Activated CD8-positive, alpha-beta T cell treated with anti-CD3 and anti-CD28 coated beads, Interleukin-2, amount 10 ng/mL, durations not matched to agents 7 days and 5 days (primary cell): Measurements from ENCODE around the gene KLHL15. TPM values are rescaled to one million over a fixed set of nuclear protein-coding genes. Genes with fewer than 3 reads are reported as not detected.

Source experiments
- ATAC-seq: fragments of 150-1000 bp; cut with Tn5 transposase; one replicate; pipeline ENCODE4 v1.10.0; 2021; ENCODE audit warnings: moderate library complexity
- CTCF ChIA-PET: fragments of 350-600 bp; sonication (Branson Sonifier 250); formaldehyde crosslinking; loops from one replicate; lab custom pipeline; 2021; ENCODE audit warnings: antibody characterized with exemption; lab: Charles Lee
- POLR2A ChIA-PET: fragments of 350-600 bp; sonication (Branson Sonifier 250); formaldehyde crosslinking; loops from one replicate; lab custom pipeline; 2021; ENCODE audit warnings: antibody characterized with exemption; lab: Charles Lee
- DNase-seq: peaks from one replicate; pipeline ENCODE4 v3.0.0-alpha.2; 2020
- H3K27ac Mint-ChIP-seq: one replicate; pipeline ENCODE4 v1.8.0; 2021; ENCODE audit warnings: mild to moderate bottlenecking, mixed read lengths
- H3K27me3 Mint-ChIP-seq: one replicate; pipeline ENCODE4 v1.8.0; 2021; ENCODE audit warnings: low read depth, mixed read lengths
- H3K36me3 Mint-ChIP-seq: one replicate; pipeline ENCODE4 v1.8.0; 2021; ENCODE audit warnings: low read depth, mixed read lengths
- H3K4me1 Mint-ChIP-seq: one replicate; pipeline ENCODE4 v1.8.0; 2021; ENCODE audit warnings: low read depth, mixed read lengths
- H3K4me3 Mint-ChIP-seq: one replicate; pipeline ENCODE4 v1.8.0; 2021; ENCODE audit warnings: mild to moderate bottlenecking, mixed read lengths
- H3K9me3 Mint-ChIP-seq: one replicate; pipeline ENCODE4 v1.8.0; 2022; ENCODE audit warnings: mixed read lengths; ENCODE audit not compliant: insufficient read depth
- total RNA-seq, 2 experiments: library from RNA; stranded (reverse); gene quantifications; one replicate each; pipeline ENCODE4 v1.2.3, GENCODE V29; 2021

The KLHL15 gene
- total RNA-seq, 2 experiments from 2014 or later: 10.1 to 11.1 TPM

DNA sequence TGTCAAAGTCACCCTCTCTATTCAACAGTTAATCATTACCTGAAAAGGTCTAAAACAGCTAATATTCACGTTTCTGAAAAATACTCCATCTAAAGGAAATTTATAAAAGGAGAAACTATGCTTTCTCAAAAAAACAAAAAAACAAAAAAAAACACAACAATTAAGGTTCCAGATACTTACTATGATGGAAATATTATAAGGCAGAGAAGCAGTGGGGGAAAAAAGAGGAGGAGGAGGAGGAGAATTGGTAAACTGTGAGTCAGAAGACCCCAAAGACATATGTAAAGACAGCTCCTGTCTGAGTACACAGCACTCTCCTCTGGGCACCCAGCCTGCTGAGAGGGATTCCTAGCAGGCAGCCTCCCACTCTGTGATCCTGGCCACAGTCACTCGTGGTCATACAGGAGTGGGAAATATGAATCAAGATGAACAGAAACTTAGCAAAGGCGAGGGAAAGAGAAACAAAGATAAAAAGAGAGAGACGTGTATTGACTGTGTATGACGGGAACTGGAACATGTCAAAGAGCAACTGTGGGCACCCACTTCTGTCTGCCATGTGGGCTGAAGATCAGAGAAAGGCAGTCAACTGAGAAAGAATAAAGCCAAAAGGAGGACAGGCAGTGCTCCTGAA is 12.5 kb downstream of the KLHL15 start:
- CTCF ChIA-PET: interaction anchor here (0.6 to 1.7 kb wide), 4 partner anchors 11 to 106 kb away, joined by 3 to 6 read pairs (median 4); no protein-coding TSS in a partner anchor
- H3K27me3 Mint-ChIP-seq: no peaks in the 10 kb centered on the region
- peak overlapping the region; percentile 55 for H3K4me3 Mint-ChIP-seq
- peaks cover 30% of the 10 kb centered on the region for H3K36me3 Mint-ChIP-seq
- POLR2A ChIA-PET: interaction anchor here (0.7 kb wide), 1 partner anchor 62 kb away, joined by 4 read pairs; no protein-coding TSS in a partner anchor
- no peaks in the 10 kb centered on the region for H3K9me3 Mint-ChIP-seq
- DNase-seq: peak; percentile 22
- ATAC-seq: peak; percentile 64
- peaks cover 38% of the 10 kb centered on the region for H3K4me1 Mint-ChIP-seq
- peak overlapping the region; percentile 83 for H3K27ac Mint-ChIP-seq

DNA sequence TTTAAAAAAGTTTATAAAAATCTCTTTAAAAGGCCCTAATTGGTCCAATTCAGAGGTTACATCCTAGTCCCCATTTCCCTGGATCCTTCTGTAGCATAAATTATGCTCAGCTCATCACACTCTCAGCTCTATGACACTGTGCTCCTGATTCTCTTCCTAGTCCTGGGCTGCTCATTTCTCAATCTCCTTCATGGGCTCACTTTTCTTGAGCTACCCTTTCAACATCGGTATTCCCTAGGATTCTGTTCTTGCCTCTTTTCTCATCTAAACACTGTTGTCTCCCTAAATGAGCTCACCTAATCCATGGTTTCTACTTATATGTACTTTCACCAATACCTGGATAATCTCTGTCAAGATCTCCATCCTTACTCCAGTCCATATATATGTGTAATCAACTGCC is 14.7 kb downstream of the KLHL15 start:
- no peak for ATAC-seq
- Mint-ChIP-seq H3K27me3 (no peaks in the 10 kb centered on the region), H3K36me3 (peaks cover 26% of the 10 kb centered on the region), H3K27ac (no peak overlapping the region), H3K9me3 (no peaks in the 10 kb centered on the region), H3K4me3 (no peak overlapping the region), H3K4me1 (peaks cover 38% of the 10 kb centered on the region)
- ChIA-PET POLR2A (interaction anchor here (1.3 to 1.4 kb wide), 2 partner anchors 8 to 14 kb away, joined by 3 to 6 read pairs; no protein-coding TSS in a partner anchor), CTCF (interaction anchor here (1.0 to 1.2 kb wide), 4 partner anchors 14 to 104 kb away, joined by 3 to 5 read pairs (median 4); partner anchors contain the start of genes APOO and CXorf58)
- no peak for DNase-seq

DNA sequence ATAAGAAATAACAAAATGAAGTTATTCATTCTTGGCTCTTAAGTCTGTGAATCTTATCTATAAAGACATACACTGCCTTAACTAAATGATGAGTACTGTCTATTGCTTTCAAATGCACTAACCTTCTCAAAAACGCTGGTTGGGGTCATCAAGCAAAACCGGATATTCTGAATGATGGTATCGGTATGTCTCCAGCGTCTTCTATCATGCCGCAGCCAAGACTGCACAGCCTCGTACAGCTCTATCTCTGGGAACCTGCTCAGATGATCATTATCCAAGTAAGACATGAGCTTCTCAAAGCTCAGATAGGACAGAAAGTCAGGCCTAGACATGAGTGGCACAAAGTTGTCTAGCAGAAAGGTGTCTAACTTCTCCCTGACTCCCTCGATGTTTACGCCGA is 21.1 kb downstream of the KLHL15 start:
- H3K4me3 Mint-ChIP-seq: no peak overlapping the region
- H3K27ac Mint-ChIP-seq: no peak overlapping the region
- H3K36me3 Mint-ChIP-seq: peaks cover 26% of the 10 kb centered on the region
- POLR2A ChIA-PET: no interaction called here
- H3K27me3 Mint-ChIP-seq: no peaks in the 10 kb centered on the region
- H3K4me1 Mint-ChIP-seq: peaks cover 16% of the 10 kb centered on the region
- DNase-seq (no peak), ATAC-seq (no peak)
- no peaks in the 10 kb centered on the region for H3K9me3 Mint-ChIP-seq
- CTCF ChIA-PET: no interaction called here

DNA sequence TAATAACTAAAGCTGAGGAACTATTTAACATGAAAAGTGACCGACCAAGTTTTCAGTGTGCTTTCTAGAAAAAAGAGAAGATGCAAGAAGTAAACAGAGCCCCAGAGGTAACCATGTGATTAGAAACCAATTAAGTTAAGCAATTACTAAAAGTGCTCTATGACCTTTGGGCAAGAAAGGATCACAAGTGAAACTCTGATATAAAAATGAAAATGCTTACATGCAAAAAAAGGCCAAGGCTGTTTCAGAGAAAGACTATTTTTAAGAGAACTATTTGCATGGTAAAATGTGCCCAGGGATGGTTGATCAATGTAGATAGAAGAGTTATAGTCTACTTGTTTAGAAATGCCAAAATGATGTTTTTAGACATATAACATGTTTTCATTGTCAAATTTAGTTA is 22.0 kb downstream of the KLHL15 start:
- POLR2A ChIA-PET: no interaction called here
- DNase-seq (no peak), ATAC-seq (no peak)
- Mint-ChIP-seq H3K36me3 (peaks cover 25% of the 10 kb centered on the region), H3K4me3 (no peak overlapping the region), H3K27ac (no peak overlapping the region), H3K9me3 (no peaks in the 10 kb centered on the region), H3K4me1 (peaks cover 8% of the 10 kb centered on the region), H3K27me3 (no peaks in the 10 kb centered on the region)
- CTCF ChIA-PET: no interaction called here

DNA sequence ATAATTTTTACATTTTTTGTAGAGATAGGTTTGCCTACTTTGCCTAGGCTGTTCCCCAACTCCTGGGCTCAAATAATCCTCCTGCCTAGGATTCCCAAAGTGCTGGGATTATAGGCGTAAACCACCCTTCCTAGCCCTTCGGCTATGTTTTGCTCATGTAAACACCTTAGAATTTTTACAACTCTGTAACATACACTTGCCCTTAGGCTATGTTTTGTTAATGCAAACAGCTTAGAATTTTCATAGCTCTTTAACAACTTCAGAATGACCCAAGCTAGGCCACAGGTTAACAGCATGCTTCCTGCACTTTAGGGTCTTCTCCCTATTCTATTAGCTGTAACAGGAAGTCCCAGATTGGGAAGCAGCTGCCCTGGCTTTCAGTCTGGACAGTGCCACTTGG is 24.2 kb downstream of the KLHL15 start:
- ChIA-PET POLR2A (no interaction called here), CTCF (interaction anchor here (1.0 to 1.3 kb wide), 3 partner anchors 23 to 79 kb away, joined by 3 to 4 read pairs (median 4); no protein-coding TSS in a partner anchor)
- ATAC-seq: no peak
- no peaks in the 10 kb centered on the region for H3K9me3 Mint-ChIP-seq
- H3K4me1 Mint-ChIP-seq: peaks cover 2% of the 10 kb centered on the region
- no peak overlapping the region for H3K27ac Mint-ChIP-seq
- no peaks in the 10 kb centered on the region for H3K27me3 Mint-ChIP-seq
- no peak overlapping the region for H3K4me3 Mint-ChIP-seq
- H3K36me3 Mint-ChIP-seq: peaks cover 27% of the 10 kb centered on the region
- DNase-seq: no peak

DNA sequence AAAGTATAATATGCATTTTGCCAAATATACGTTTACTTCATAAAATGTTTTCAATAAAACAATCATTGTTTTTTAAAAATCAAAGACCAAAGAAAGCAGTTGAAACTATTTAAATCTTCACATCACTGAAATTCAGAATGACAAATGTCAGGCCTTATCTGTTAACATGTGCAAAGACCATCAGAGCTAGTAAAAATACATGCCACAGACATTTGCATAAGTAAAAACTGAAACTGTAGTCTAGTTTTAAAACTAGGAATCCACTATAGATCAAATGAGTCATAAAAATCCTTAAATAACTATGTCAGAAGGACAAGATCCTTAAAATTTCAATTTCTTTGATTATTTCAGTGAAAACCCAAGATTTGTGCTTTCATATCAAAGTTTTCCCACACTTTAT is 24.8 kb downstream of the KLHL15 start:
- CTCF ChIA-PET: interaction anchor here (1.0 to 1.3 kb wide), 3 partner anchors 24 to 80 kb away, joined by 3 to 4 read pairs (median 4); no protein-coding TSS in a partner anchor
- Mint-ChIP-seq H3K27me3 (no peaks in the 10 kb centered on the region), H3K27ac (no peak overlapping the region), H3K9me3 (no peaks in the 10 kb centered on the region), H3K36me3 (peaks cover 27% of the 10 kb centered on the region), H3K4me1 (peaks cover 2% of the 10 kb centered on the region), H3K4me3 (no peak overlapping the region)
- ATAC-seq: no peak
- POLR2A ChIA-PET: no interaction called here
- DNase-seq: no peak

DNA sequence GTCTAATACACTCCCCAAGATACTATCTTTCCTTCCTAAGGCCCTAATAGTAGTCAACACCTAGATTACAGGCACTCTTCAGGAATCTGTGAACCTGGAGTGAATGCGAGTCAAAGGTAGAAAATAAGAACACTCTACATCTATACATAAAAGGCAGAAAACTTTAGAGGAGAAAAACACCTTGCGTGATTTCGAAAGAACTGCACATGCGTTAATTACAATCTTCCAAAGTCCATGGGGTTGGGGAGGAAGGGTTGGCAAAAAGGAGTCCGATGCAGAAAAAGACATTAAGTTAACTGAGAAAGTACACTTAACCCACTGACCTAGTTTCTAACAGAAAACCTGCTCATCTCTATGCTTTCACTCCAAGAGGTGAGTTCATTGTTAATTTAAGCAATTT is 27.3 kb downstream of the KLHL15 start:
- Mint-ChIP-seq H3K9me3 (no peaks in the 10 kb centered on the region), H3K27ac (no peak overlapping the region), H3K27me3 (no peaks in the 10 kb centered on the region), H3K36me3 (peaks cover 22% of the 10 kb centered on the region), H3K4me1 (peaks cover 2% of the 10 kb centered on the region), H3K4me3 (no peak overlapping the region)
- DNase-seq (no peak), ATAC-seq (no peak)
- CTCF ChIA-PET: no interaction called here
- POLR2A ChIA-PET: no interaction called here

DNA sequence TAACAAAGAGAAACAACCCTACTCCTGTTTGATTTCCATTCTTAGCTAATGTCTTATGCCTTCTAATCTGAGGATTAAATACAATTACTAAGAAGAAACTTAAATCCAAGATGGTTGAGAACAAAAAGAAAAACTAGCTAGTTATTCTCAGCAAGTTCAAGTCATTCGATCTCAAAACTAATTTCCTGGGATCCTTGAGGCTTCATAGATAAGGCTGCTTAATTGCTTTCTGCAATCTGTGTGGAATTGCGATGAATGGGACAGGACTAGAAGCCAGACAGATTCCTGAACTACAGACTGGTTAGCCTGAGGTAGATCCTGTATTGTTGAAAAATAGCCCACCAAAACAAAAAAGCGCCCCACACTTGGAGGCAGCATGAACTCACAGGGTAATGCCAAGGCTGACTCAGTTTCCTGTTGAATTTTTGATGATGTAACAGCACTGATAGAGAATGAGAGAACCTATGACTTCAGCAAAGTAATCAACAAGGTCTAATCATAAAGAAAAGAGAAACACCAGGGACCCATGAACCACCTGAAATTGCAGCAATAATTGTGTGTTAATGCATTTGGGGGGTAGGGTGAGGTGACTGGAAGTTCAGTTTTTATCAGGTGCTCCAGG is 33.9 kb downstream of the KLHL15 start:
- H3K4me1 Mint-ChIP-seq: peaks cover 18% of the 10 kb centered on the region
- DNase-seq (no peak), ATAC-seq (no peak)
- ChIA-PET POLR2A (no interaction called here), CTCF (interaction anchor here (1.0 kb wide), 1 partner anchor 40 kb away, joined by 3 read pairs; no protein-coding TSS in a partner anchor)
- no peaks in the 10 kb centered on the region for H3K27me3 Mint-ChIP-seq
- H3K27ac Mint-ChIP-seq: no peak overlapping the region
- H3K9me3 Mint-ChIP-seq: no peaks in the 10 kb centered on the region
- peaks cover 42% of the 10 kb centered on the region for H3K36me3 Mint-ChIP-seq
- no peak overlapping the region for H3K4me3 Mint-ChIP-seq

DNA sequence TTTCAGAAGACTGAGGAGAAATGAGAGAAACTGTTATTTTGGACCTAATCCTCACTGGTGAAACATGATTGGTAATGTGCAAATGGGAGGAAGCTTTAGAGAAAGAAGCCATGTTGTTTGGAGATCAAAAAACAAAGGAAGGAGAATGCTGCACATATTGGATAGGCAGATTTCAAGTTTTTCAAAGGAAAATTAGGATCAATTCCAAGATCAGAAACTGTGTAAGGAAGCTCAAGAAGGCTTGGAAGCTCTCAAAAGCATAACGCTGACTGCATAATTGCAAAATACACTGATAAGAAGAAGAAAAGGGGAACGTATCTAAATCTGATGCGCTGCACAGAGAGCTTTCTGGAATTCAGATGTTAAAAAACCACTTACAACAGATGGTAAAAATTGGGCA is 34.6 kb downstream of the KLHL15 start:
- H3K4me3 Mint-ChIP-seq: no peak overlapping the region
- DNase-seq (no peak), ATAC-seq (no peak)
- peaks cover 18% of the 10 kb centered on the region for H3K4me1 Mint-ChIP-seq
- H3K9me3 Mint-ChIP-seq: no peaks in the 10 kb centered on the region
- no peaks in the 10 kb centered on the region for H3K27me3 Mint-ChIP-seq
- H3K36me3 Mint-ChIP-seq: peaks cover 44% of the 10 kb centered on the region
- no peak overlapping the region for H3K27ac Mint-ChIP-seq
- CTCF ChIA-PET: interaction anchor here (1.1 kb wide), 1 partner anchor 62 kb away, joined by 3 read pairs; no protein-coding TSS in a partner anchor
- POLR2A ChIA-PET: no interaction called here

DNA sequence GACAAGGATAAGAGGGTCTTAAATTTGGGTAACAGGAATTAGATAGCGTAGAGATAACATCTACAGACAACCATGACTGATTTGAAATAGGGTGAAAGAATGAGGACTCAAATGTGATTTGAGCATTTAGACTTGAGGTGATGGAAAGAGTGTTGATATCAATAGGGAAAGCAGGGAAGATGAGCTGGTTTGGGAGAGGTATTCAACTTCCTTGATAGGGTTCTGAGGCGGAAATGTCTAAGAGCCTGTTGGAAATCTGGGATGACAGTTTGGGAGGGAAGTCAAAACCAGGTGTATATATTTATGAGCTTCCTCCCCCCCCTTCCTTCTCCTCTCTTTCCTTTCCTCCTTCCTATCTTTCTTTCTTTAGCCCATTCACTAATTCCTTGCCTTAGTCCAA is 36.5 kb downstream of the KLHL15 start:
- Mint-ChIP-seq H3K4me1 (peaks cover 18% of the 10 kb centered on the region), H3K27me3 (no peaks in the 10 kb centered on the region), H3K36me3 (peaks cover 46% of the 10 kb centered on the region), H3K4me3 (no peak overlapping the region), H3K27ac (no peak overlapping the region), H3K9me3 (no peaks in the 10 kb centered on the region)
- DNase-seq (no peak), ATAC-seq (no peak)
- ChIA-PET POLR2A (no interaction called here), CTCF (no interaction called here)

DNA sequence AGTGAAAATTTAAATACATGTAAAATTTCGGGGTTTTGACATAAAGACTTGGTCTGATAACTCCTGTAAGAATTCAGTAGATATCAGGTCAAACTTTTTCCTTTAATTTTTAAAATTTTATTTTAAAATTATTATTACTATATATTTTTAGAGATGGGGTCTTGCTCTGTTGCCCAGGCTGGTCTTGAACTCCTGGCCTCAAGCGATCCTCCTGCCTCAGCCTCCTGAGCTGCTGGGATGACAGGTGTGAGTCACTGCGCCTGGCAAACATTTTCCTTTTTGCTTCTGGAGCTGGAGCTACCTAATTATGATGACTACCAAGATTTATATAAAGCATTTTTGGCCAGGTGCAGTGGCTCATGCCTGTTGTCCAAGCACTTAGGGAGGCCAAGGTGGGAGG is 37.3 kb downstream of the KLHL15 start:
- H3K36me3 Mint-ChIP-seq: peaks cover 47% of the 10 kb centered on the region
- H3K9me3 Mint-ChIP-seq: no peaks in the 10 kb centered on the region
- H3K4me3 Mint-ChIP-seq: no peak overlapping the region
- CTCF ChIA-PET: no interaction called here
- H3K4me1 Mint-ChIP-seq: peaks cover 18% of the 10 kb centered on the region
- no peak for DNase-seq
- ATAC-seq: no peak
- POLR2A ChIA-PET: no interaction called here
- H3K27ac Mint-ChIP-seq: no peak overlapping the region
- H3K27me3 Mint-ChIP-seq: no peaks in the 10 kb centered on the region

DNA sequence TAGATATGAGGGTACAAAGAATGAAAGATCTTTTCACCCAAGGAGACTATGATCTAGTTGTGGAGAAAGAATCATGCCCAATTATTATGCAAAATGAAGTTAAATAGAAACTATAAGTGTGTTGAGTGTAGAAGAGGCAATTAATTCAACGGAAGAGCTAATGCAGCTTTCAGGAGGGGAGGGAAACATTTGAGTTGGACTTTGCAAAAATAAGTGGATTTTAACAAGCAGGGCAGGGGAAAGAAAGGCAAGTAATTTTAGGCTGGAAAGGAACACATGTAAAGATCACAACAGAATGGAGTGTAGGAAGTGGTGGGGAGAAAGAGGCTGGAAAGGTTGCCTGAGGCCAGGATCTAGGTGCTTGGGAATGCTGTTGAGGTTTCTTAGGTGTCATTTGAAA is 44.1 kb downstream of the KLHL15 start:
- CTCF ChIA-PET: no interaction called here
- Mint-ChIP-seq H3K27ac (no peak overlapping the region), H3K36me3 (peaks cover 21% of the 10 kb centered on the region), H3K9me3 (no peaks in the 10 kb centered on the region), H3K4me1 (no peaks in the 10 kb centered on the region), H3K4me3 (no peak overlapping the region), H3K27me3 (no peaks in the 10 kb centered on the region)
- DNase-seq (no peak), ATAC-seq (no peak)
- POLR2A ChIA-PET: no interaction called here
